SK-N-SH (cell line): ENCODE measurements around the gene LSM5. TPM values are rescaled to one million over a fixed set of nuclear protein-coding genes. Genes with fewer than 3 reads are reported as not detected.

Experiments
- CTCF ChIA-PET: fragments of 300-600, 350-600 bp; formaldehyde crosslinking; extraction: SDS; loops from one replicate; lab custom pipeline; 2021; lab: Yijun Ruan, JAX
- POLR2A ChIA-PET: fragments of 350-600 bp; sonication (Branson Sonifier 250); formaldehyde crosslinking; extraction: SDS; loops from one replicate; lab custom pipeline; 2020; ENCODE audit warnings: antibody characterized with exemption, inconsistent platforms; lab: Yijun Ruan, JAX
- DNase-seq: peaks from one replicate; pipeline ENCODE4 v3.0.0; 2012
- H2AFZ ChIP-seq: fragments of 200-600 bp; sonication (generic); 2 replicates; pipeline ENCODE4 v1.8.1; 2016; ENCODE audit warnings: antibody characterized with exemption, mild to moderate bottlenecking, low read depth
- H3F3A ChIP-seq: fragments of 200-600 bp; sonication (generic); replicated peaks from 2 replicates; pipeline ENCODE3; 2016; ENCODE audit warnings: antibody characterized with exemption, mild to moderate bottlenecking; ENCODE audit not compliant: insufficient read depth
- H3K27ac ChIP-seq, 2 experiments: fragments of 200-500 bp in 1 of 2; fragments of 200-600 bp in 1 of 2; sonication (Bioruptor generic) in 1 of 2; sonication (generic), shearing (Covaris generic) in 1 of 2; 2 replicates each; pipeline versions ENCODE4 v1.5.1 to v1.6.1; 2014 to 2016; ENCODE audit warnings: low read depth in 2 of 2, inconsistent platforms in 1 of 2, low read length in 1 of 2, mild to moderate bottlenecking in 1 of 2, mixed read lengths in 1 of 2
- H3K27me3 ChIP-seq: fragments of 200-600 bp; sonication (generic), shearing (Covaris generic); 2 replicates; pipeline ENCODE4 v1.6.1; 2016; ENCODE audit warnings: mixed run types; ENCODE audit not compliant: insufficient read depth
- H3K36me3 ChIP-seq, 2 experiments: fragments of 200-500 bp in 1 of 2; fragments of 200-600 bp in 1 of 2; sonication (Bioruptor generic) in 1 of 2; sonication (generic) in 1 of 2; replicated peaks in 1 of 2; 2 replicates each; pipeline versions ENCODE3 to v1.5.1; 2014 to 2016; ENCODE audit warnings: low read length in 1 of 2, mild to moderate bottlenecking in 1 of 2; ENCODE audit not compliant: insufficient read depth in 2 of 2, control insufficient read depth in 1 of 2
- H3K4me1 ChIP-seq, 2 experiments: fragments of 200-500 bp in 1 of 2; fragments of 200-600 bp in 1 of 2; sonication (Bioruptor generic) in 1 of 2; sonication (generic), shearing (Covaris generic) in 1 of 2; 2 replicates each; pipeline versions ENCODE4 v1.5.1 to v1.6.1; 2014 to 2016; ENCODE audit warnings: low read depth in 1 of 2, low read length in 1 of 2, mixed run types in 1 of 2; ENCODE audit not compliant: insufficient read depth in 2 of 2, control insufficient read depth in 1 of 2
- H3K4me2 ChIP-seq: fragments of 200-600 bp; sonication (generic), shearing (Covaris generic); 2 replicates; pipeline ENCODE4 v1.6.1; 2017; ENCODE audit warnings: mixed run types
- H3K4me3 ChIP-seq, 2 experiments: fragments of 200-500 bp in 1 of 2; fragments of 200-600 bp in 1 of 2; sonication (Bioruptor generic) in 1 of 2; sonication (generic), shearing (Covaris generic) in 1 of 2; 2 replicates each; pipeline versions ENCODE4 v1.5.1 to v1.8.1; 2014 to 2016; ENCODE audit warnings: low read depth in 2 of 2, inconsistent platforms in 1 of 2, low read length in 1 of 2, mild to moderate bottlenecking in 1 of 2, mixed read lengths in 1 of 2, moderate library complexity in 1 of 2
- H3K79me2 ChIP-seq: fragments of 200-600 bp; sonication (generic); 2 replicates; pipeline ENCODE4 v1.8.1; 2017; ENCODE audit warnings: mild to moderate bottlenecking; ENCODE audit not compliant: insufficient read depth
- H3K9ac ChIP-seq: fragments of 200-600 bp; sonication (generic); 2 replicates; pipeline ENCODE4 v1.6.1; 2017; ENCODE audit warnings: mixed run types
- H3K9me2 ChIP-seq: fragments of 200-600 bp; sonication (generic); 2 replicates; pipeline ENCODE4 v1.6.1; 2017; ENCODE audit warnings: mixed run types
- H3K9me3 ChIP-seq: fragments of 200-600 bp; sonication (generic); 2 replicates; pipeline ENCODE4 v1.6.1; 2017; ENCODE audit warnings: mixed run types, mild to moderate bottlenecking, moderate library complexity
- H4K20me1 ChIP-seq: fragments of 200-600 bp; sonication (generic); 2 replicates; pipeline ENCODE4 v1.6.1; 2017; ENCODE audit warnings: mild to moderate bottlenecking, mixed run types; ENCODE audit not compliant: insufficient read depth
- ELF1 ChIP-seq: IDR thresholded peaks from 2 replicates; pipeline ENCODE4 v1.4.0; 2012
- EP300 ChIP-seq, 2 experiments: IDR thresholded peaks; 2 replicates each; pipeline versions ENCODE4 v1.4.0 to v1.6.1; 2012; ENCODE audit warnings: borderline replicate concordance in 1 of 2, low read depth in 1 of 2, low read length in 1 of 2
- FOXJ3 ChIP-seq: sonication (generic); formaldehyde crosslinking; IDR thresholded peaks from 2 replicates; pipeline ENCODE4 v1.5.1; 2020; ENCODE audit warnings: mild to moderate bottlenecking, missing genetic modification reagents
- FOXM1 ChIP-seq: IDR thresholded peaks from 2 replicates; pipeline ENCODE4 v1.4.0; 2012; ENCODE audit warnings: low read depth, mild to moderate bottlenecking
- GATA2 ChIP-seq: sonication (generic); formaldehyde crosslinking; IDR thresholded peaks from 2 replicates; pipeline ENCODE4 v1.5.0; 2020; ENCODE audit warnings: mild to moderate bottlenecking, missing genetic modification reagents
- JUND ChIP-seq: IDR thresholded peaks from 2 replicates; pipeline ENCODE4 v1.4.0; 2012
- MEF2A ChIP-seq: IDR thresholded peaks from 2 replicates; pipeline ENCODE4 v1.4.0; 2012; ENCODE audit warnings: low read depth, borderline replicate concordance
- NFIC ChIP-seq: IDR thresholded peaks from 2 replicates; pipeline ENCODE4 v1.4.0; 2012; ENCODE audit warnings: borderline replicate concordance
- NRF1 ChIP-seq: IDR thresholded peaks from 2 replicates; pipeline ENCODE4 v1.6.1; 2012; ENCODE audit warnings: low read depth, mild to moderate bottlenecking, low read length
- POLR2AphosphoS5 ChIP-seq: IDR thresholded peaks from 2 replicates; pipeline ENCODE4 v1.6.1; 2012; ENCODE audit warnings: low read depth, low read length
- RAD21 ChIP-seq: IDR thresholded peaks from 2 replicates; pipeline ENCODE4 v1.6.1; 2012; ENCODE audit warnings: mild to moderate bottlenecking, low read length
- RFX5 ChIP-seq: IDR thresholded peaks from 2 replicates; pipeline ENCODE4 v1.6.1; 2012; ENCODE audit warnings: mild to moderate bottlenecking, improper control_type of control experiment, low read length
- SIN3A ChIP-seq: IDR thresholded peaks from 2 replicates; pipeline ENCODE4 v1.6.1; 2012; ENCODE audit warnings: low read depth, mild to moderate bottlenecking, low read length, moderate library complexity, borderline replicate concordance
- SMC3 ChIP-seq: IDR thresholded peaks from 2 replicates; pipeline ENCODE4 v1.6.1; 2012; ENCODE audit warnings: low read depth, low read length, improper control_type of control experiment
- TCF12 ChIP-seq: IDR thresholded peaks from 2 replicates; pipeline ENCODE4 v1.4.0; 2012
- TEAD4 ChIP-seq: IDR thresholded peaks from 2 replicates; pipeline ENCODE4 v1.4.0; 2012; ENCODE audit warnings: mild to moderate bottlenecking, borderline replicate concordance; ENCODE audit not compliant: insufficient read depth
- WGBS: methylation state at CpG from one replicate; pipeline ENCODE4 v1.1.6; 2017; ENCODE audit warnings: low lambda C conversion rate; 5-methylcytosine and 5-hydroxymethylcytosine counted together
- polyA plus RNA-seq, 3 experiments: library from polyadenylated mRNA; depleted of rRNA; stranded (reverse); fragments of >200 nt; gene quantifications; 2 replicates each; pipeline ENCODE4 v1.2.3, GENCODE V29; 2012
- TF ChIP-seq, protein P1 (sequence below): IDR thresholded peaks from 2 replicates; pipeline ENCODE4; 2012
- TF ChIP-seq, protein P2 (sequence below): IDR thresholded peaks from 2 replicates; pipeline ENCODE4 v1.4.0; 2012; ENCODE audit warnings: low read depth
- TF ChIP-seq, protein P3 (sequence below): IDR thresholded peaks from 2 replicates; pipeline ENCODE4 v1.4.0; 2012; ENCODE audit warnings: low read depth, borderline replicate concordance

The LSM5 gene
- polyA plus RNA-seq, 1 of the 3 experiments (the other 2 are of a cell fraction), result 21.2 TPM

DNA sequence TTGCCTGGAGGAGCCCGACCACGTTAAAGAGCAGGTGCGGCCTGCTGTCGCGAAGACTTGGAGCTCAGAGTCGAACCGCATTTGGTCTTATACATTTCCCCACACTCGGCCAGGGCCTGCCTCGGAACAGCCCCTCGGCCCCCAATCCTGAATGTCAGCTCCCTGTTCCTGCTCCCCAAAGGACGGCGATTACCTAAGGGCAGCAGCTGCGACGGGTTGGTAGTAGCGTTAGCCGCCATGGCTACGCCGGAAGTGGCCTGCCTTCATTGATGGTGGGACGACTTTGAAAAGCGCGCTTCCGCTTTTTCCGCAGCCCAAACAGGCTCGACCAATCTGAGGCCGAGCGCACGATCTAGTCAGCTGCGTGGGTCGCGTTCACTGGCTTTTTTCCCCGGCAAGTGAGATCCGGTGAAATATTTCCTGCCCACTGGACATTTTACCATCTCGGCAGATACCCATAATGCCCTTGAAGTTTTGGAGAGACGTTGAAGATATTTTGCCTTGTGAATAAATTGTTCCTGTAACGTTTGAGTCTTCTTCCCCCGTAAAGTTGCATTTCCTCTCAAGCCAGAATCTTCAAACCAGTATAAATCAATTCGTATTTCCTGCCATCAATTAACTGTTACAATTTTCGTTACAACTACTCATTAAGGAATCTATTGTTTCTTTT lies at the start of gene LSM5 (continued):
- TF ChIP-seq EP300 (IDR thresholded peaks at IDR 0.05; ENCODE audit: borderline replicate concordance in 1 of 2, low read depth in 1 of 2, low read length in 1 of 2) (peak; percentile 33 to 42; a peak in 2 of 4 replicates), SIN3A (peak; percentile 100), TCF12 (peak; percentile 67), SMC3 (no peak), FOXM1 (peak; percentile 99), POLR2AphosphoS5 (peak; percentile 93), MEF2A (peak; percentile 19; the same call in 1 of the 2 replicates), ELF1 (peak; percentile 95), GATA2 (CRISPR knock-in tag) (no peak), JUND (0 out of 2 replicates have a peak, but pooled peaks have one; percentile 17), FOXJ3 (peak; percentile 55; the same call in 1 of the 2 replicates)
- TF ChIP-seq, protein P1, sequence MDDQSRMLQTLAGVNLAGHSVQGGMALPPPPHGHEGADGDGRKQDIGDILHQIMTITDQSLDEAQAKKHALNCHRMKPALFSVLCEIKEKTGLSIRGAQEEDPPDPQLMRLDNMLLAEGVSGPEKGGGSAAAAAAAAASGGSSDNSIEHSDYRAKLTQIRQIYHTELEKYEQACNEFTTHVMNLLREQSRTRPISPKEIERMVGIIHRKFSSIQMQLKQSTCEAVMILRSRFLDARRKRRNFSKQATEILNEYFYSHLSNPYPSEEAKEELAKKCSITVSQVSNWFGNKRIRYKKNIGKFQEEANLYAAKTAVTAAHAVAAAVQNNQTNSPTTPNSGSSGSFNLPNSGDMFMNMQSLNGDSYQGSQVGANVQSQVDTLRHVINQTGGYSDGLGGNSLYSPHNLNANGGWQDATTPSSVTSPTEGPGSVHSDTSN, result peak; percentile 73
- TF ChIP-seq, protein P2, sequence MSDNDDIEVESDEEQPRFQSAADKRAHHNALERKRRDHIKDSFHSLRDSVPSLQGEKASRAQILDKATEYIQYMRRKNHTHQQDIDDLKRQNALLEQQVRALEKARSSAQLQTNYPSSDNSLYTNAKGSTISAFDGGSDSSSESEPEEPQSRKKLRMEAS, result peak; percentile 98

DNA sequence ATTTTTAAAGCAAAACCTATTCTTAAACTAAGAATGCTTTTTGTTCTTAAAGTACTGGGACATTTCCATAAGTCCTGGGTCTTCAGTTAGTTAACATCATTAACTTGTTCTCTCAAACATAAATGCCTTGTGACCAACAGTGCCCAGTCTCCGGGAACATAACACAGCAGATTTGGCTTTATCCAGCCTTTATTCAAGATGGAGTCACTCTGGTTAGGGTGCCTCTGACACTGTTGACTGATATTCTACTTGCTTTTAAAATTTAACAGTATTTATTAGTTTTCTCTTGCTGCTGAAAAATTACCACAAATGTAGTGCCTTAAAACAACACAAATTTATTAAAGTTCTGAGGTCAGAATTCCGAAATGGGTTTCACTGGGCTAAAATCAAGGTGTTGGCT lies 49.2 kb upstream of the LSM5 start:
- Histone ChIP-seq H3K36me3 (peaks cover 9 to 14% of the 10 kb centered on the region in 2 experiments), H2AFZ (no peak overlapping the region), H3K4me1 (peaks cover 0 to 7% of the 10 kb centered on the region in 2 experiments; a peak in 3 of 4 replicates), H3K9me3 (no peaks in the 10 kb centered on the region), H3K79me2 (peaks cover 87% of the 10 kb centered on the region), H3K9ac (no peak overlapping the region), H3F3A (peaks cover 12% of the 10 kb centered on the region), H3K4me2 (no peak overlapping the region), H3K27ac (no peak overlapping the region), H3K27me3 (no peaks in the 10 kb centered on the region), H3K4me3 (no peak overlapping the region), H3K9me2 (no peaks in the 10 kb centered on the region)
- 93% methylated on average over 2 of the region's 2 CpGs for WGBS
- ChIA-PET POLR2A (no interaction called here), CTCF (interaction anchor here (0.7 to 1.1 kb wide), 3 partner anchors 15 to 59 kb away, joined by 3 read pairs; no protein-coding TSS in a partner anchor)
- DNase-seq, result no peak
- TF ChIP-seq GATA2 (CRISPR knock-in tag), result no peak
- TF ChIP-seq NFIC, result no peak
- TF ChIP-seq EP300 (IDR thresholded peaks at IDR 0.05; ENCODE audit: borderline replicate concordance in 1 of 2, low read depth in 1 of 2, low read length in 1 of 2), result no peak
- TF ChIP-seq, protein P3, sequence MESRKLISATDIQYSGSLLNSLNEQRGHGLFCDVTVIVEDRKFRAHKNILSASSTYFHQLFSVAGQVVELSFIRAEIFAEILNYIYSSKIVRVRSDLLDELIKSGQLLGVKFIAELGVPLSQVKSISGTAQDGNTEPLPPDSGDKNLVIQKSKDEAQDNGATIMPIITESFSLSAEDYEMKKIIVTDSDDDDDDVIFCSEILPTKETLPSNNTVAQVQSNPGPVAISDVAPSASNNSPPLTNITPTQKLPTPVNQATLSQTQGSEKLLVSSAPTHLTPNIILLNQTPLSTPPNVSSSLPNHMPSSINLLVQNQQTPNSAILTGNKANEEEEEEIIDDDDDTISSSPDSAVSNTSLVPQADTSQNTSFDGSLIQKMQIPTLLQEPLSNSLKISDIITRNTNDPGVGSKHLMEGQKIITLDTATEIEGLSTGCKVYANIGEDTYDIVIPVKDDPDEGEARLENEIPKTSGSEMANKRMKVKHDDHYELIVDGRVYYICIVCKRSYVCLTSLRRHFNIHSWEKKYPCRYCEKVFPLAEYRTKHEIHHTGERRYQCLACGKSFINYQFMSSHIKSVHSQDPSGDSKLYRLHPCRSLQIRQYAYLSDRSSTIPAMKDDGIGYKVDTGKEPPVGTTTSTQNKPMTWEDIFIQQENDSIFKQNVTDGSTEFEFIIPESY, result no peak
- no peak for TF ChIP-seq RFX5
- no peak for TF ChIP-seq JUND
- TF ChIP-seq, protein P2, result no peak
- no peak for TF ChIP-seq SMC3
- TF ChIP-seq MEF2A, result no peak
- no peak for TF ChIP-seq RAD21
- TF ChIP-seq NRF1, result no peak
- TF ChIP-seq TEAD4, result no peak
- no peak for TF ChIP-seq TCF12
- TF ChIP-seq SIN3A, result no peak
- TF ChIP-seq, all 33 proteins: peak for 0
- peaks cover 28% of the 10 kb centered on the region for H4K20me1 ChIP-seq
